GM12891 (cell line): ENCODE measurements around the gene ARHGEF40. TPM values are rescaled to one million over a fixed set of nuclear protein-coding genes. Genes with fewer than 3 reads are reported as not detected.

Experiments used
- DNase-seq: peaks from one replicate; pipeline ENCODE4 v3.0.0; 2011; ENCODE audit warnings: low spot score; ENCODE audit not compliant: insufficient read length
- FAIRE-seq: peaks from 2 replicates; lab custom pipeline; 2011; peaks lifted over from hg19 to GRCh38; lab: Jason Lieb, UNC
- PAX5 ChIP-seq: IDR thresholded peaks from 2 replicates; pipeline ENCODE4 v1.6.1; 2011; ENCODE audit warnings: low read length, moderate library complexity, mild to moderate bottlenecking; ENCODE audit not compliant: insufficient read depth, severe bottlenecking
- POLR2A ChIP-seq: IDR thresholded peaks from 2 replicates; pipeline ENCODE4 v1.6.1; 2011; ENCODE audit warnings: low read depth, low read length, control low read depth
- POLR2AphosphoS5 ChIP-seq: IDR thresholded peaks from 2 replicates; pipeline ENCODE4 v1.6.1; 2011; ENCODE audit warnings: low read depth, low read length, control low read depth
- POU2F2 ChIP-seq: IDR thresholded peaks from 2 replicates; pipeline ENCODE4 v1.6.1; 2011; ENCODE audit warnings: low read depth, mild to moderate bottlenecking, control low read depth, low read length, moderate library complexity
- SPI1 ChIP-seq: IDR thresholded peaks from 2 replicates; pipeline ENCODE4 v1.6.1; 2011; ENCODE audit warnings: low read depth, low read length, control low read depth
- TAF1 ChIP-seq: IDR thresholded peaks from 2 replicates; pipeline ENCODE4 v1.6.1; 2011; ENCODE audit warnings: low read depth, low read length, control low read depth
- polyA plus RNA-seq: library from polyadenylated mRNA; unstranded; fragments of >200 nt; gene quantifications from one replicate; pipeline ENCODE4 v1.2.1, GENCODE V29; 2012; ENCODE audit warnings: low read depth, missing spikeins, inconsistent platforms; ENCODE audit not compliant: missing spikeins

ARHGEF40 gene
- polyA plus RNA-seq: 0.05 TPM

DNA sequence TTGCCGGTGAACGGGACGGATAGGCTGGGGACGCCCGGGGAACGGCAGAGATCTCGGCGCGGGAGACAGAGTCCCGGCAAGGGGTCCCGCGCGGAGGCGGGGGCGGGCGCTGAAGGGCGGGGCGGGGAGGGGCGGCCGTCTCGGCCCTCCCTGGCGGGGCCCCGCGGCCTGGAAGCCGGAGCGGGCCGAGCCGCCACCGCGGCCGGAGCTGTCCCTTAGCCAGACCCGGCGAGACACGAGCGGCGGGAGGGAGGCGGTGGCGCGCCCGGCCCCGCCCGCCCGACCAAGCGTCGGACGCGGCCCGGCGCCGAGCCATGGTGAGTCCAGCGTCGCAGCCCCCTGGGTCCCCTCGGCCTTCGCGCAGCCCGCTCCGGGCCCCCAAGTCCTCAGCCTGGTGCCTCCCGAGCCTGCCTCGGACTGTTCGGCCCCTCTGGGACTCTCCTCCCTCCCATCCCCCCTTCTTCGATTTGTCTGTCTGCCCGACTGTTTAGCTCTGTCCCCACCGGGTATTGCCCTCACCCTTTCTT lies at the start of gene ARHGEF40:
ARHGEF40 (plus strand) TSS at position 222 of the 527 bp plus-strand sequence; CDS start at position 315, 93 bp downstream.
- no peak for TF ChIP-seq POLR2AphosphoS5
- no peak for TF ChIP-seq POLR2A
- TF ChIP-seq SPI1: no peak
- no peak for TF ChIP-seq PAX5
- TF ChIP-seq POU2F2: no peak
- no peak for TF ChIP-seq TAF1
- FAIRE-seq (no peak), DNase-seq (no peak)

DNA sequence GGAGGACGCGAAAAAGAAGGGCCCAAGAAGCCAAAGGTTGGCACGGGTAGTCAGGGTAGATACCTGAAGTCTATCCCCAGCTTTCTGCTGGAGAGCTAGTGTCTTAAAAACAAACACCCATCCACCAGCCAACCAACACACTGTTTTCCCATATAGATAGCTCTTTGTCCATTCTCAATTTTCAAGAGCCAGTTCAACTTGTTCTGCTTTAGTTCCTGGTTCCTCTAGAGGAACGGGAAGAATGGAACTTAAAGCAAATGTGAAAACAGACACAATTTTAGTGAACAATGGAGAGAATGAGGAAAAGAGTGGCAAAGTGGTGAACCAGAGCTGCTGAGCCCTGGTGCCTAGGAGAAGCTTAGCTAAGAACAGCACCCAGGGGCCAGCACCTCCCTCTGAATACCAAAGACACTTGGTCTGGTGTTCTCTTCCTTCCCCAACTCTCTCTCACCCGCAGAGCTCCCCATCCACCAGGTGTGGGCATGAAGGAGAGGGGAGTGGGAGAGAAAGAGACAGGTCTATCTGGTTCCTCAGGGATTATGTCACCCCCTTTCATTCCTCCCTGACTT lies 49.0 kb upstream of the ARHGEF40 start:
- FAIRE-seq (no peak), DNase-seq (no peak)
- TF ChIP-seq PAX5: no peak
- no peak for TF ChIP-seq POLR2A
- no peak for TF ChIP-seq POLR2AphosphoS5

DNA sequence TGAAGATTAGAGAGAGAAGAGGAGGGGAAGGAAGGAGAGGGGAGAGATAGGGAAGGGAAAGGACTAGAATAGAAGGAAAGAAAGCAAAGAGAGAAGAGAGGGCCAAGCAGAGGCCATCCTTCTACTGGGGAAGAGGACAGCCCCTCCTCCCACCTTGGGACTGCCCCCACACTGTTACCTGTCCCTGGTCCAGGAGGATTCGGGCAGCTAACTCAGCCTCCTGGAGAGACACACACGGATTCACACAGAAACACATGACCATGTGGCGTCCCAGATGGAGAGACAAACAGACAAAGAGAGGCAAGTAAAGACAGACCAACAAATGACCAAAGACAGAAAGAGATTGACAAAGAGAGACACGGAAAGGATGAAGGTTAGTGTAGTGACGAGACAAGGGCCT lies 47.4 kb upstream of the ARHGEF40 start:
- no peak for DNase-seq
- no peak for TF ChIP-seq PAX5
- no peak for TF ChIP-seq TAF1
- TF ChIP-seq SPI1: no peak
- no peak for FAIRE-seq

DNA sequence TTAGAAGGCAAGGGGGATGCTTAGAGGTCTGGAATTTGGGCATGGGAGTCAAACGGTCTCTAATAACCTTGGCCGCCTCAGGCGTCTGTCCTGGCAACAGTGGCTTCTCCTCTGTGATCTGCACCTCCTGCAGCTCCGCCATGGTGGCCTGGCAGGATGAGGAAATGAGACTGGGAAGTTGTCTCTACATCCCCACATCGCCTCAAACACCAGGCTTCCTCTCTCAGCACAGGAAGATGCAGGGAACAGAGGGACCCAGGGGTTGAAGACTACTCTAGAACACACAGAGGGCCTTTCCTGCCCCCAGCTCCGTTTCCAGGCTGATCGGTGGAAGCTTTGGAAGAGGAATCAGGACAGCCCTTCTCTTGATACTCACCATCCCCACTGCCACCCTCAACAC lies 46.9 kb upstream of the ARHGEF40 start:
- TF ChIP-seq POLR2A: no peak
- FAIRE-seq (no peak), DNase-seq (no peak)

DNA sequence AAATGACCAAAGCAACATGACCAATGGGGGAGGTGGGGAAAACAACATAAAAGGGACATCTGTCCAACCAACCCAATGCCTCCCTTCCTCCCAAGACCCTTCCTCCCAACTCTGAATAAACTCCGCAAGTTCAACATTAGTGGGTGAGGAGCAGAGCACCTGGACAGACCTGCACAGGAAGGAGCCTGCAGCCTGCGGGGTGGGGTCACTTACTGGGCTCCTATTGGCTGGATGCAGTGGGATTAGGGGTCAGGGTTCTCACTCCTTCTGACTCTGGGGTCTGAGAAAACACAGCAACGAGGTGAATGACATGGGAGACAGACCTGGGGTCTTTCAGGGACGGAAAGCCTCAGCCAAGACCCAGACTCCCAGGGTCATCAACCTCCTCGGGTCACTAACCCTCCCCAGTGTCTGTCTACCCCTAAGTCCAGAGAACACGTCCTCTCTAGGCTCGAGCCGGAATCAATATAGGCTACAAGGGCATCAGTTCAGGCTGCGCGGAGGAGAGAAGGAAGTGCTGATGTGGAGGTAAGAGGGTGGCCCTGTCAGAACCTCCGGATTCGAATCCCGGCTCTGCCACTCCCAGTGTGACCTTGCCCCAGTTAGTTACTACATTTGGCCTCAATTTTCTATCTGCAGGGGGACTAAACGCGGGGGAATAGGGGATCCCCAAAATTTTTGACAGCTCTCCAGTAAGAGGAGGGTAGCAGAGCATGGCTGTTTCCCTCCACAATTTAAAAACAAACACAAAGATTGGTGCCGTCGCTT lies 46.1 kb upstream of the ARHGEF40 start:
- FAIRE-seq (no peak), DNase-seq (no peak)
- no peak for TF ChIP-seq POLR2A
- no peak for TF ChIP-seq POU2F2
- no peak for TF ChIP-seq TAF1
- no peak for TF ChIP-seq SPI1
- no peak for TF ChIP-seq PAX5
- TF ChIP-seq POLR2AphosphoS5: no peak

DNA sequence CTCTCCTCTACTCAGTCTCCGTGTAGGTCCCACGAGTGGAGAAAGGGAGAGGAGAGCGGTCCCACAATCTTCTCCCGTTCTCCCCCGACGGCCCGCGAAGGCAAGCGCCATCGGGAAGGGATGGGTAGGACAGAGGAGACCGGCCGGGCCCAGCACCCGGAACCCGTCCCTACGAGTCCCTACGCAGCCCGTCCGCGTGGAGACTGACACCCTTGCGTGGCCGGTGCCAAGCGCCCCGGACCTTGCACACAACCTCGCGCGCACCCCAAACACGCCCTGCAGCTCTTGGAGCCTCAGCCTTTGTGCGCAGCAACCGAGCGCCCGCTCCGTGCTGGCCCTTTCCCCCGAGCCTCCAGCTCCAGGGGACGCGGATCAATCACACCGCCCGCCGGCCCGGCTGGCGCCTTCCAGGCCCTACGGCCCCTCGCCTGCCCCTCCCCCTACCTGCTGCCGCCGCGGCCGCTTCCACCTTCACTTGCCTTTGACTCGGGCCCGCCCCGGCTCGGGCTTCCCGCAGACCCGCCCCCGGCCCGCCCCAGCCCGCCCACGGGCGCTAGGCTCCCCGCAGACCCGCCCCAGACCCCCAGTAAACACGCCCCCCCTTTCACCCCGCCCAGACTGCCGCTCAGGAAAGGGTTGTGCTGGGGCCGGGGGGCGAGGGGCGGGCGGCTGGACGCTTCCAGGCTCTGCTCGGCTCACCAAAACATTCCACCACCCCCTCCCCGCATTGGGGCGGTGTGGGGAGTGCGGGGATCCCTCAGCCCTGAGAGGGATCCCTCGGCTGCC lies 45.3 kb upstream of the ARHGEF40 start, which contains the start of gene NDRG2:
NDRG2 (minus strand) TSS at position 477 of the 786 bp plus-strand sequence. CDS start 1,746 bp downstream, outside the sequence.
- DNase-seq (peak; percentile 76), FAIRE-seq (no peak)
- TF ChIP-seq POLR2A: no peak
- TF ChIP-seq TAF1: no peak
- no peak for TF ChIP-seq POLR2AphosphoS5
- no peak for TF ChIP-seq SPI1
- no peak for TF ChIP-seq POU2F2
- TF ChIP-seq PAX5: no peak

DNA sequence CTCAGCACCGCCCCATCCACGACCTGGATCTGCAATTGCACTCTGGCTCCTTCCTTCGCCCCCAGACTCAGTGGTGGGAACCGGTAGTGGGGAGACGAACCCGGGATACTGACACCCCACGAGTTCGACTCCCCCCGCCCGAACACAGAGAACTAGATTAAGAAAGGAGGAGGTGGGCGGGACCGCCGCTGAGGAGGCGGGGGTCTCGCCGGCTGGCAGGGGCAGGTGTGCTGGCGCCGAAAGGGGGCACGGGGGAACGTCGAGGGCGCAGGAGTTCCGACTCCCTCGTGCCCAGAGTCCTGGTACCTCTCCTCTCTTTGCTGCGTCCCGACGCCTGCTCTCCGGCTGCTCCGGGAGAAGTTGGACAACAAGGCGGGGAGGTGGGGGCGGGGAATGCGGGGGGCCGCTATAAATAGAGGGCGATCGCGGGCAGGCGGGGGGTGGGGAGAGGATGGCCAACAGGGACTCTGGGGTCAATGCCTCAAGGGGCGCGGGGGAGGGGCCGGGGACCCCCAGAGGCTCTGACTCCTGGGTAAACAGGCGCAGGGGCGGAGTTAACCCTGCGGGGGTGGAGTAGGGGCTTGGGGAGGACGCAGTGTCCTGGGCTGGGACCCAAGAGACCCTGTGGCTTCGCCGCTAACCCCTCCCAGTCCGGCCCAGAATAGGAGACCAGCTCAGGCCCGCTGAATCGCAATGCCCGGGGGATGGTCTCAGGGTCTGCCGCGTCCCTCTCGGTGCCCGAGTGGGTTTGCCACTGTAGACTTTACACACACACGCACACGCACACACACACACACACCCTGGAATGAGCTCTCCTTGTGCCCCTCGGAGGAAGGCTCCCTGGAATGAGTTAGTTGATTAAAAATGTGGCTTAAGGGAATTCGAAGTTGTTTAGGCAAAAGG lies 44.5 kb upstream of the ARHGEF40 start:
- DNase-seq (no peak), FAIRE-seq (no peak)
- TF ChIP-seq PAX5 (no peak), SPI1 (no peak), TAF1 (no peak), POLR2AphosphoS5 (no peak), POU2F2 (no peak)

DNA sequence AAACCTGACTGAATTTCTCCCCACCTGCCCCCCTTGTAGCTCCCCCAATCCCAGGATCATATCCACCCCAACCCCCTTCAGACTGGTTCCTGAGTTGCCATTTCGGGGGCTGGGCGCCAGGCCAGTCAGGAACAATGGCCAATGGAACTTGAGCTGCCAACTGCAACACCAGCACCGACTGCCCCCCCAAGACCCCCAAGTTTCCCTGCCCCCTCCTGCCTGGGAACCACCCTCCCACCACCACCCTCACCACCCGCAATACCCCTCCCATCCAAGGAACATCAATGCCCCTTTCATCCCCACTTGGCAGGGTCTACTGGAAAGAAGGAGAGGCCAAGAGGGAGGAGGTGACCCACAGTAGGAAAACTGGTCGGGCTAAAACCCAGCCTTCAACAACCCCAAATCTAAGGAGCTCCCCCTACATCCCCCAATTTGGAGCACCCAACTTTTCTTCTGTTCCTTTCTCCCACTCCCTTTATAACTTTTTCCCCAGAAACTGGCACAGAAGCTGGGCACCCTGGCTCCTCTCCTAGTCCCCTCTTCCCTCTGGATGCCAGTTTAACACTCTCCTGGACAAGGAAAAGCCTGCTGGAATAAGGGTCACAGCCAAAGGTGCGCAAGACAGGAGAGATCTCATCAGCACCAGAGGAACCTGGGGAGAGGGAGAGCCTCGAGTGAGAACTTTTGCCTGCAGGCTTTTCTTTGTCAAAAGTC lies 43.7 kb upstream of the ARHGEF40 start:
- no peak for TF ChIP-seq POLR2A
- no peak for TF ChIP-seq POLR2AphosphoS5
- no peak for TF ChIP-seq TAF1
- no peak for TF ChIP-seq PAX5
- TF ChIP-seq SPI1: no peak
- no peak for TF ChIP-seq POU2F2
- DNase-seq (no peak), FAIRE-seq (no peak)
